D721Med (cell line): ENCODE data around the gene BMPR1A.

ENCODE experiments used
- DNase-seq: peaks from one replicate; pipeline ENCODE4 v3.0.0; 2011; ENCODE audit warnings: low spot score; ENCODE audit not compliant: insufficient read length
- FAIRE-seq: peaks from 2 replicates; lab custom pipeline; 2011; peaks lifted over from hg19 to GRCh38; lab: Jason Lieb, UNC
- CTCF ChIP-seq: IDR thresholded peaks from 2 replicates; pipeline ENCODE4 v1.5.1; 2012; ENCODE audit warnings: mild to moderate bottlenecking, control low read depth; ENCODE audit not compliant: insufficient read depth; ENCODE audit errors: missing control alignments

Gene BMPR1A

DNA sequence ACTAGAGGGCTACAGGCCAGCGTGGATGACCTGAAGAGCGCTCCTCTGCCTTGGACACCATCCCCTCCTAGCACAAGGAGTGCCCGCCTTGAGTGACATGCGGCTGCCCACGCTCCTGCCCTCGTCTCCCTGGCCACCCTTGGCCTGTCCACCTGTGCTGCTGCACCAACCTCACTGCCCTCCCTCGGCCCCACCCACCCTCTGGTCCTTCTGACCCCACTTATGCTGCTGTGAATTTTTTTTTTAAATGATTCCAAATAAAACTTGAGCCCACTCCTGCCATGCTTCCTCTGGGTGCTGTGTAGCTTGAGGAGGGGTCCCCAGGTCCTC, 206.5 kb downstream of the BMPR1A start:
- no peak for DNase-seq
- TF ChIP-seq CTCF, result no peak
- FAIRE-seq, result no peak

DNA sequence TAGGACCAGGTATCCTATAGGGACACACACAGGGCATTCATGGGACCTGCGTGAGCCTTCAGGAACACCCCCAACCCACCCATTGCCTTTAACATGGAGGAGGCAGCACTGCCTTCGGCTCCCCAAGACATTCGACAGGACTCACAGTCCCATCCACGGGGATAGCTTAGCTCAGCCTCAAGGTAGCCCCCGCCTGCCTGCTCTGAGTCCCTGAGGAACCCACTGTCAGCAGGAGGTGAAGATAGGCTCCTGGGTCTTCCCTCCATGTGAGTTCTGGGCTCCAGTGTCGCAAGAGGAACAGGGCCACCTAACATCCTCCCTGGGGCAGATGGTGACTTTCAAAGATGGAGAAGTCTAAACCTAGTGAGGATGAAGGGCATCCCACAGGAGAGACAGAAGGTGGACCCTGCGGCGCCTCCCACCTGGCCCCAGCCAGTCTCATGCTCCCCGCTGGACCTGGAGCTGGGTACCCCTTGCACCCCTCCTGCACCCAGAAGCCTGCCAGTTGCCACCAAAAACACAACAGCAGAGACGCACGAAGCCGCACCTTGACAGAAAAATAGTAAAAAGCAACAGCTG, 207.0 kb downstream of the BMPR1A start:
- FAIRE-seq (no peak), DNase-seq (no peak)
- TF ChIP-seq CTCF, result no peak

GRCh38 chr10:86964061-86964846, 207.8 kb downstream of the BMPR1A start:
- FAIRE-seq (no peak), DNase-seq (no peak)
- TF ChIP-seq CTCF, result no peak

DNA sequence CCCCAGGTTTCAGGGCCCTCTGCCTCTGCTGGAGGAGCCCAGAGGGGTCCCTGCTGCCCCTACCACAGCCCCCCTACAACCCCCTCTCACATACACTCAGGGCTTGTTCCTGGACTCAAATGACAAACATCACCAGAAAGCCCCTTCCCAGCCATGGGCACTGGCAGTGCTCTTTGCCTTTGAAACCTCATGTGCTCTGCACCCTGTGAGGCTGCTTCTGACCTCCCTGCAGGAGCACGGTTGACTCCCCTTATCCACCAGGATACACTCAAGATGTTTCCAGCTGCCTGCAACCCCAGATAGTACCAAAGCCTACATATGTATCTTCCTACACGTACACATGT, 208.4 kb downstream of the BMPR1A start:
- TF ChIP-seq CTCF, result no peak
- FAIRE-seq, result no peak
- no peak for DNase-seq

- no peak for FAIRE-seq
- no peak for TF ChIP-seq CTCF
Observed at GRCh38 chr10:86965986-86966654, 209.7 kb downstream of the BMPR1A start.

DNA sequence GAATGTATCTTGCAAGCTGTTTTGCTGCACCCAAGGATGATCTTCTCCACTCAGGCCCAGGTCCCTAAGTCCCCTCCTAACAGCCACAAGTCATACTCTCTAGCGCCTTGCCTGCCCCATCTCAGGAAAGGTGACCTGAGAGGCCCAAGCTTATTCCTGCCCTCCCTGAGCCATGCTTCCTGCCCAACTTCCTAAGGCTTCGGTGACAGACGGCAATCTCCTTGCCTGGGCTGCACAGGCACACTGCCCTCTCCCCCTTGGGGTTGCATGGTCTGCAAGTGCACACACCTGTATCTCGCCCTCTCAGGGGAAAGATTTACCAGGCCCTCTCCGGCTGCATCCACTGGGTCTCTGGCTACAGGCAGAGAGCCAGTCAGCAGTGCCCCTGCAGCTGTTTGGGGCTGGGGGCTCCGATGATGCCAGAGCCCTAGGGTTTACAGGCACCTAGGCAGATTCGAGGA, 211.1 kb downstream of the BMPR1A start:
- TF ChIP-seq CTCF, result no peak
- FAIRE-seq (no peak), DNase-seq (no peak)

More at GRCh38 chr10:86965986-86966654, 209.7 kb downstream of the BMPR1A start:
- no peak for DNase-seq
